ENCODE measurements around the gene ZNF529. TPM values are rescaled to one million over a fixed set of nuclear protein-coding genes. Genes with fewer than 3 reads are reported as not detected.

ZNF529 gene
- 10 to 100 TPM; 10.7 to 18.4 (median 15.4) TPM for total RNA-seq
- polyA plus RNA-seq = 10 to 100 TPM in 1 of 2 donors, 1 to 10 TPM in 1; 3.4 to 14.0 TPM
- long read RNA-seq, donor 1, partial matches to known transcripts = 1 of 5 reads
- long read RNA-seq, donor 1, other reads (novel, unspliced or antisense) = 4 of 5 reads
- long read RNA-seq, donor 2, full-length matches to known transcripts = 3 of 3 reads
- long read RNA-seq, donor 2, partial matches to known transcripts = 0 of 3 reads
- long read RNA-seq, donor 2, other reads (novel, unspliced or antisense) = 0 of 3 reads
- long read RNA-seq, donor 3, full-length matches to known transcripts = 2 of 8 reads
- long read RNA-seq, donor 3, partial matches to known transcripts = 4 of 8 reads
- long read RNA-seq, donor 3, other reads (novel, unspliced or antisense) = 2 of 8 reads

GRCh38 chr19:36573020-36573894, at the start of gene ZNF529:
TSS of gene ZNF529 (minus strand) at chr19:36573292. CDS start at chr19:36572346, 946 bp downstream.
- ATAC-seq = peak; percentile 98 to 99 (median 99)
- Histone ChIP-seq H3K27me3 (no peaks in the 10 kb centered on the region), H3K9me3 (peaks cover 0 to 74% (median 3%) of the 10 kb centered on the region in 11 donors), H3K4me1 (peaks cover 3 to 26% (median 19%) of the 10 kb centered on the region in 9 donors), H3K4me3 (peak within 1 kb of the TSS; percentile 69 to 89 (median 83)), H3K27ac (peak within 1 kb of the TSS; percentile 17 to 91 (median 87)), H3K36me3 (peaks cover 0 to 70% (median 37%) of the 10 kb centered on the region in 9 donors)
- 1% methylated on average over 66 of the region's 66 CpGs for WGBS, 2 donors
- DNase-seq = peak; percentile 82 to 91
- peak in 2 of 9 donors; percentile 8 to 13 for TF ChIP-seq CTCF (IDR thresholded peaks at IDR 0.05)
- intact Hi-C loops (cut with DNase I) = loop anchor here in 3 of 10 donors (1.0 to 10.0 kb wide), 4 partner anchors 32 to 262 kb away; partner anchors contain the start of genes ZNF260 (in 2 of the 3), ZNF382 (in 1 of the 3), ZNF567 (in 1 of the 3) and ZNF790 (in 1 of the 3)

DNA sequence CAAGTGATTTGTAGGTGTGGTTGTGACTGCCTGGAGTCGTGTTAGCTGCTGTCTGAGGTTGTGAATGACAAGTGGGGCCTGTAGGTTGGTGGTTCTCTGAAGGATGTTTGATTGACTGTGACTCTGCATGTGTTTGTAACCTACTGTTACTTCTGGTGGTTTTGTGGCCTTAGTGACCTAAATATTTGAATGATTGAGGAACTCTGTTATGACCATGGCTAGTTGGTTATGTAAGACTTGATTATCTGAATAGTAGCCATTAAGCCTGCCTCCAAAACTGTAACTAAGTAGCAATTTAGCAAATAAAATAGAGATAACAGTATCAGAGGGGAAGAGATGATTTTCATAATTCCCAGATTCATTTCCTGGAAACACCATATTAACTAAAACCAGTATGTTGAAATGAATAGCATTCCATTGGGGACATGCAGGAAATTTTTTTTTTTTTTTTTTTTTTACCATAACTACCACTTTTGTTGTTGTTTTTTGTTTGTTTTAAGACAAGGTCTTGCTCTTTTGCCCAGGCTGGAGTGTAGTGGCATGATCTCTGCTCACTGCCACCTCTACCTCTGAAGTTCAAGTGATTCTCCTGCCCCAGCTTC, 32.9 kb upstream of the ZNF529 start:
- TF ChIP-seq CTCF (IDR thresholded peaks at IDR 0.05) = no peak
- Histone ChIP-seq H3K36me3 (peaks cover 0 to 36% (median 25%) of the 10 kb centered on the region in 9 donors), H3K9me3 (peaks cover 0 to 48% (median 3%) of the 10 kb centered on the region in 11 donors), H3K4me3 (peak overlapping the region; percentile 66 to 89 (median 84)), H3K4me1 (peaks cover 3 to 21% (median 11%) of the 10 kb centered on the region in 9 donors), H3K27ac (peak overlapping the region in 9 of 10 donors; percentile 75 to 93 (median 89)), H3K27me3 (no peaks in the 10 kb centered on the region)
- DNase-seq (no peak), ATAC-seq (no peak)
- intact Hi-C loops (cut with DNase I) = loop anchor here in 1 of 10 donors (1.0 kb wide), 1 partner anchor 33 kb away; the partner anchor contains the start of gene ZNF529
- 0 to 2% methylated on average over 1 of the region's 1 CpG for WGBS, 2 donors

DNA sequence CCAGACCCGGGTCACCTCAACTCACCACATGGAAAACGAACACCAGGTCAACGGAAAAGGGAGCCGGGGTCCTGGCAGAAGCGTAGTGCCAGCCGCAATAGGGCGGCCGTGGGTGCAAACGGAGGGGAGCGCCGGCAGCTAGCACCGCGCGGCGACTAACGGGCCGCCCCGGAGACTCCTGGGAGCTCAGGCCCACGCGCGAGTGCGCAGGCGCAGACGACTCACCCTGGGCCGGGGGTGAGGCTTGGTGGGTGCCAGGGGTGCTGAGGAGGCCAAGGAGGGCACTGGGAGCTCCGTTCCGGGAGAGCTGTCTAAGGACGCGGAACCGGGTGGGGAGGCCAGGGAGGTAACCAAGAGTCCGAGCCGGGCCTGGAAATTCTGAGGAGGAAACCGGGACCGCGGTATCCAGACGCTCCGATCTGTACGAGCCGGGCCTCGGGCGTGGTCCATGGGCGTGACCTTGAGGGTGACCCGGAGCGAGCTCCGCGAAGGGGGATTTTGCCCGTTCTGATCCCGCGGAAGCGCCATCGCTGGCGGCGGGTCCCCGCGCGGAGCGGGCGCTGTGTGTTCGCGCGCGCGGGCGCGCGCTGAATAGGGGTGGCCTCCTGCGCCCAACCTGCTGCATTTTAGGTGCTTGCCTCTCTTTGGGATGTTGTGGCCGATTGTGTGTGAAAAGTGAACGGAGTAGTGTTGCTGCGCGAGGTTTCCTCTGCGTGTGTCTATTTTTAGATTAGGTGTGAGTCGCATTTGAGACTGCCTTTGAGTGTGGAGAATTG, 32.2 kb upstream of the ZNF529 start, which contains the start of gene ZNF382:
Gene ZNF382, plus strand, starts transcription at position 213 of the 776 bp plus-strand sequence. CDS start 4,602 bp downstream, outside the sequence.
- peak; percentile 96 to 98 (median 98) for ATAC-seq
- Histone ChIP-seq H3K4me3 (peak within 1 kb of the TSS; percentile 66 to 89 (median 84)), H3K27me3 (no peaks in the 10 kb centered on the region), H3K36me3 (peaks cover 0 to 29% (median 19%) of the 10 kb centered on the region in 9 donors), H3K27ac (peak within 1 kb of the TSS; percentile 75 to 93 (median 89)), H3K4me1 (peaks cover 3 to 21% (median 11%) of the 10 kb centered on the region in 9 donors), H3K9me3 (peaks cover 0 to 48% (median 0%) of the 10 kb centered on the region in 11 donors)
- DNase-seq = peak; percentile 81 to 87
- intact Hi-C loops (cut with DNase I) = loop anchor here in 1 of 10 donors (1.0 kb wide), 1 partner anchor 32 kb away; the partner anchor contains the start of gene ZNF529
- 0 to 1% methylated on average over 73 of the region's 73 CpGs for WGBS, 2 donors
- no peak for TF ChIP-seq CTCF (IDR thresholded peaks at IDR 0.05)
